Epithelial cell of esophagus (primary cell): ENCODE data around the gene RPGRIP1L.
A peak's percentile ranks its signal among the peaks of the same experiment; 100 is the strongest.

ENCODE experiments used
- DNase-seq: peaks from one replicate; pipeline ENCODE4 v3.0.0; 2010; ENCODE audit warnings: low read depth
- H3K4me3 ChIP-seq: 2 replicates; pipeline ENCODE4 v1.5.1; 2011; ENCODE audit warnings: mild to moderate bottlenecking, low read length, control low read depth
- TF ChIP-seq, protein P1 (sequence below): IDR thresholded peaks from 2 replicates; pipeline ENCODE4 v1.5.1; 2011; ENCODE audit warnings: low read depth, mild to moderate bottlenecking, low read length, control low read depth, inconsistent platforms; ENCODE audit not compliant: insufficient read depth; ENCODE audit errors: missing control alignments

The RPGRIP1L gene

GRCh38 chr16:53743149-53743566, 39.5 kb upstream of the RPGRIP1L start:
- DNase-seq = peak; percentile 62
- TF ChIP-seq, protein P1, sequence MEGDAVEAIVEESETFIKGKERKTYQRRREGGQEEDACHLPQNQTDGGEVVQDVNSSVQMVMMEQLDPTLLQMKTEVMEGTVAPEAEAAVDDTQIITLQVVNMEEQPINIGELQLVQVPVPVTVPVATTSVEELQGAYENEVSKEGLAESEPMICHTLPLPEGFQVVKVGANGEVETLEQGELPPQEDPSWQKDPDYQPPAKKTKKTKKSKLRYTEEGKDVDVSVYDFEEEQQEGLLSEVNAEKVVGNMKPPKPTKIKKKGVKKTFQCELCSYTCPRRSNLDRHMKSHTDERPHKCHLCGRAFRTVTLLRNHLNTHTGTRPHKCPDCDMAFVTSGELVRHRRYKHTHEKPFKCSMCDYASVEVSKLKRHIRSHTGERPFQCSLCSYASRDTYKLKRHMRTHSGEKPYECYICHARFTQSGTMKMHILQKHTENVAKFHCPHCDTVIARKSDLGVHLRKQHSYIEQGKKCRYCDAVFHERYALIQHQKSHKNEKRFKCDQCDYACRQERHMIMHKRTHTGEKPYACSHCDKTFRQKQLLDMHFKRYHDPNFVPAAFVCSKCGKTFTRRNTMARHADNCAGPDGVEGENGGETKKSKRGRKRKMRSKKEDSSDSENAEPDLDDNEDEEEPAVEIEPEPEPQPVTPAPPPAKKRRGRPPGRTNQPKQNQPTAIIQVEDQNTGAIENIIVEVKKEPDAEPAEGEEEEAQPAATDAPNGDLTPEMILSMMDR = peak; percentile 76
- H3K4me3 ChIP-seq = no peak overlapping the region

- no peak overlapping the region for H3K4me3 ChIP-seq
- peak; percentile 68 for DNase-seq
- TF ChIP-seq, protein P1 = no peak
Observed at GRCh38 chr16:53741546-53741945, 37.9 kb upstream of the RPGRIP1L start.

GRCh38 chr16:53740933-53741531, 37.4 kb upstream of the RPGRIP1L start:
- TF ChIP-seq, protein P1 = no peak
- no peak for DNase-seq
- H3K4me3 ChIP-seq = no peak overlapping the region

DNA sequence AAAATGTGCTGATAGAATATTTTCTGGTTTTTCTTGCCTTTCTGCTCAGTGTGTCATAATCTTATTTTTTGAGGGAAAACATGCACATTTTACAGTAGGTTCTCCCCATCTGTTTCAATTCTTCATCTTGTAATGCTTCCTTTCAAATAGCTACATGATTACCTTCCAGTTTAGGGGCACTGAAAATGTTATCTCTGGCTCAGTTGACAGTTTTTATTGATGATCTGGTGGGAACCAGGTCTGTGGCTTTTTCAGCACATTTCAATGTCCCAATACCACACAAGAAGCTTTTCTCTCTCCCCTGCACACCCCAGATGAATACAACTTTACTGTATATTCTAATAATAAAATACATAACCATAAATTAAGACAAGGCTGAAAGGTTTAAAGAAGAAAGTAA, 36.8 kb upstream of the RPGRIP1L start:
- no peak for DNase-seq
- TF ChIP-seq, protein P1 = no peak
- no peak overlapping the region for H3K4me3 ChIP-seq

DNA sequence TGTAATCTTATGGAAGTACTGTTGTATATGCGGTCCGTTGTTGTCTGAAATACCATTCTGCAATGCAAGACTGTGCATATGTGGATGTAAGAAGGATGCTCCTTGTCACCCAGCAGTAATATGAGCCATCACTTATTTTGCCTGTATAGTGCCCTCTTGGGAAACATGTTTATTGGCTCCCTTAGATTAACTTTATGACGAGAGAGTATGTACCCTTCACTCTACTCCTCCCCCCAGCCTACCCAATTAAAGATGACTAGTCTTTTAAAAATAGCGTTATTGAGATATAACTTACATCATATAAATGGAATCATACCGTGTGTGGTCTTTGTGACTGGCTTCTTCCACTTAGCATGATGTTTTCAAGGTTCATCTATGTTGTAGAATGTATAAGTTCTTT, 33.9 kb upstream of the RPGRIP1L start:
- TF ChIP-seq, protein P1 = no peak
- no peak overlapping the region for H3K4me3 ChIP-seq
- DNase-seq = no peak

DNA sequence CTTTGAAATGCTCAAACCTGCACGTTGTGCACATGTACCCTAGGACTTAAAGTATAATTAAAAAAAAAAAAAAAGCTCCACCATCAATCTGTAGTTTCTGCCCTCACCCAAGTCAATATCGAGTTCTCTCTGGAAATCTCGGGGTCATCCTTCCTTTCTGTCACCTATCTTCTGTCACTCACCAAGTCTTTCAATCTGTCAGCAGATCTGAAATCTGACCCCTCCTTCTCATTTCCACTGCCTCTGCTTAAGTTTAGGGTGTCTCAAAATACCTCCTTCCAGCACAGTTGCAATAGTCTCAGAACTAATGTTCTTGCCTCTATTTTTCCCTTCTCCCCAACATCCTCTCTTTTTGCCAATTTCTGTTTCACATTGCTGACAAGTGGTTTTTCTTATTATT, 32.6 kb upstream of the RPGRIP1L start:
- TF ChIP-seq, protein P1 = no peak
- no peak for DNase-seq
- H3K4me3 ChIP-seq = no peak overlapping the region

GRCh38 chr16:53734908-53735307, 31.2 kb upstream of the RPGRIP1L start:
- DNase-seq = no peak
- TF ChIP-seq, protein P1 = no peak
- no peak overlapping the region for H3K4me3 ChIP-seq
